GM23248 (cell line): ENCODE data around the gene PI4KA. TPM values are rescaled to one million over a fixed set of nuclear protein-coding genes. Genes with fewer than 3 reads are reported as not detected.

Source experiments
- DNase-seq: peaks from one replicate; pipeline ENCODE4 v3.0.0-alpha.2; 2015
- H2AFZ ChIP-seq: fragments of 200-600 bp; sonication (generic); 2 replicates; pipeline ENCODE4 v1.6.1; 2016; ENCODE audit warnings: antibody characterized with exemption
- H3F3A ChIP-seq: fragments of 200-600 bp; sonication (generic); 2 replicates; pipeline ENCODE4 v1.6.1; 2016; ENCODE audit warnings: mild to moderate bottlenecking, antibody characterized with exemption, mixed run types; ENCODE audit not compliant: insufficient read depth
- H3K27ac ChIP-seq: fragments of 200-600 bp; sonication (generic); 2 replicates; pipeline ENCODE4 v1.5.1; 2016; ENCODE audit warnings: mild to moderate bottlenecking
- H3K27me3 ChIP-seq: fragments of 200-600 bp; sonication (generic); replicated peaks from 2 replicates; pipeline ENCODE4 v1.6.1; 2016; ENCODE audit warnings: mild to moderate bottlenecking; ENCODE audit not compliant: insufficient read depth
- H3K36me3 ChIP-seq: fragments of 200-600 bp; sonication (generic); 2 replicates; pipeline ENCODE4 v1.6.1; 2016; ENCODE audit warnings: low read depth, mild to moderate bottlenecking
- H3K4me1 ChIP-seq: fragments of 200-600 bp; sonication (generic); 2 replicates; pipeline ENCODE4 v1.6.1; 2016; ENCODE audit warnings: mild to moderate bottlenecking; ENCODE audit not compliant: insufficient read depth
- H3K4me2 ChIP-seq: fragments of 200-600 bp; sonication (generic); one replicate; pipeline ENCODE4 v1.6.1; 2016; ENCODE audit warnings: mild to moderate bottlenecking; ENCODE audit not compliant: unreplicated experiment
- H3K4me3 ChIP-seq: fragments of 200-600 bp; sonication (generic); 2 replicates; pipeline ENCODE4 v1.5.1; 2016; ENCODE audit warnings: mild to moderate bottlenecking
- H3K79me2 ChIP-seq: fragments of 200-600 bp; sonication (generic); 2 replicates; pipeline ENCODE4 v1.6.1; 2016; ENCODE audit warnings: mild to moderate bottlenecking; ENCODE audit not compliant: insufficient read depth
- H3K9ac ChIP-seq: fragments of 200-600 bp; sonication (generic); 2 replicates; pipeline ENCODE4 v1.6.1; 2016; ENCODE audit warnings: mild to moderate bottlenecking
- H3K9me2 ChIP-seq: fragments of 200-600 bp; sonication (generic); 2 replicates; pipeline ENCODE4 v1.6.1; 2016; ENCODE audit warnings: mixed run types, mild to moderate bottlenecking, moderate library complexity; ENCODE audit not compliant: insufficient read depth
- H3K9me3 ChIP-seq: fragments of 200-600 bp; sonication (generic); one replicate; pipeline ENCODE4 v1.6.1; 2017; ENCODE audit warnings: low read depth
- H4K20me1 ChIP-seq: fragments of 200-600 bp; sonication (generic); 2 replicates; pipeline ENCODE4 v1.6.0; 2016; ENCODE audit not compliant: insufficient read depth
- EZH2 ChIP-seq: fragments of 200-600 bp; sonication (generic); IDR thresholded peaks from 2 replicates; pipeline ENCODE4 v1.6.1; 2018; ENCODE audit warnings: antibody characterized with exemption, mild to moderate bottlenecking; ENCODE audit not compliant: insufficient read depth, poor library complexity, severe bottlenecking
- EZH2phosphoT487 ChIP-seq: fragments of 200-600 bp; sonication (generic); IDR thresholded peaks from 2 replicates; pipeline ENCODE4 v1.6.1; 2018; ENCODE audit warnings: antibody characterized with exemption, moderate library complexity, mild to moderate bottlenecking, low read depth; ENCODE audit not compliant: insufficient read depth
- WGBS, 2 experiments: methylation state at CpG; one replicate each; pipeline ENCODE4 v1.1.6; 2015 to 2017; ENCODE audit warnings: low lambda C conversion rate in 2 of 2, low coverage in 1 of 2; ENCODE audit errors: missing lambda C conversion rate in 2 of 2; 5-methylcytosine and 5-hydroxymethylcytosine counted together
- in situ Hi-C: fragments of 300-500 bp; cut with MboI; formaldehyde crosslinking; loops from 2 replicates; pipeline ENCODE4 v1.15.0; 2020
- polyA plus RNA-seq: library from polyadenylated mRNA; unstranded; fragments of >200 nt; fragmentation: Nextera tagmentation; extraction: Ambion mirVana; gene quantifications from 2 replicates; pipeline ENCODE4 v1.2.1, GENCODE V29; 2016
- total RNA-seq: library from RNA; depleted of rRNA; stranded (reverse); fragments of >200 nt; shearing (Covaris generic); gene quantifications from 2 replicates; pipeline ENCODE4 v1.2.3, GENCODE V29; 2014

Gene PI4KA
- total and polyA plus RNA-seq, 2 experiments from 2014 or later: 31.1 to 34.5 TPM

- Histone ChIP-seq H4K20me1 (no peaks in the 10 kb centered on the region), H3K27ac (no peak overlapping the region), H3K9me3 (no peaks in the 10 kb centered on the region), H3F3A (no peaks in the 10 kb centered on the region), H3K4me1 (peaks cover 9% of the 10 kb centered on the region), H3K4me2 (peak overlapping the region; percentile 20), H3K27me3 (no peaks in the 10 kb centered on the region), H3K4me3 (no peak overlapping the region), H3K36me3 (peaks cover 11% of the 10 kb centered on the region; the same call in 1 of the 2 replicates), H2AFZ (no peak overlapping the region), H3K9ac (no peak overlapping the region), H3K79me2 (no peaks in the 10 kb centered on the region), H3K9me2 (no peaks in the 10 kb centered on the region)
- 54 to 58% methylated on average over 2 of the region's 2 CpGs for WGBS, 2 experiments
- no peak for TF ChIP-seq EZH2
- no peak for TF ChIP-seq EZH2phosphoT487
- in situ Hi-C loops: no loop called here
- DNase-seq: peak; percentile 72
Observed at GRCh38 chr22:20761536-20761935, 97.1 kb downstream of the PI4KA start.

- no peak overlapping the region for H3K4me2 ChIP-seq
- TF ChIP-seq EZH2phosphoT487 (no peak), EZH2 (no peak)
- no peaks in the 10 kb centered on the region for H3K27me3 ChIP-seq
- WGBS, 2 experiments: 97 to 98% methylated on average over 2 of the region's 2 CpGs
- H3F3A ChIP-seq: no peaks in the 10 kb centered on the region
- H3K36me3 ChIP-seq: peaks cover 11% of the 10 kb centered on the region; the same call in 1 of the 2 replicates
- H3K27ac ChIP-seq: no peak overlapping the region
- peaks cover 9% of the 10 kb centered on the region for H3K4me1 ChIP-seq
- no peaks in the 10 kb centered on the region for H3K9me3 ChIP-seq
- in situ Hi-C loops: no loop called here
- no peaks in the 10 kb centered on the region for H4K20me1 ChIP-seq
- H3K79me2 ChIP-seq: no peaks in the 10 kb centered on the region
- H2AFZ ChIP-seq: no peak overlapping the region
- H3K9ac ChIP-seq: no peak overlapping the region
- DNase-seq: no peak
- H3K4me3 ChIP-seq: no peak overlapping the region
- H3K9me2 ChIP-seq: no peaks in the 10 kb centered on the region
Observed at GRCh38 chr22:20760084-20760483, 98.5 kb downstream of the PI4KA start.

- 88 to 89% methylated on average over 2 of the region's 2 CpGs for WGBS, 2 experiments
- TF ChIP-seq EZH2 (no peak), EZH2phosphoT487 (no peak)
- Histone ChIP-seq H3K27me3 (no peaks in the 10 kb centered on the region), H3K27ac (no peak overlapping the region), H2AFZ (no peak overlapping the region), H3K9ac (no peak overlapping the region), H3K36me3 (0 out of 2 replicates have a peak, but pooled peaks cover 6% of the 10 kb centered on the region), H3K4me3 (no peak overlapping the region), H3K79me2 (no peaks in the 10 kb centered on the region), H3K9me3 (no peaks in the 10 kb centered on the region), H4K20me1 (no peaks in the 10 kb centered on the region), H3K4me1 (peaks cover 9% of the 10 kb centered on the region), H3K4me2 (no peak overlapping the region), H3K9me2 (no peaks in the 10 kb centered on the region), H3F3A (no peaks in the 10 kb centered on the region)
- no peak for DNase-seq
- in situ Hi-C loops: no loop called here
Observed at GRCh38 chr22:20758688-20759087, 99.9 kb downstream of the PI4KA start.

- no peaks in the 10 kb centered on the region for H3K27me3 ChIP-seq
- H3K27ac ChIP-seq: no peak overlapping the region
- H3F3A ChIP-seq: no peaks in the 10 kb centered on the region
- H3K79me2 ChIP-seq: no peaks in the 10 kb centered on the region
- H2AFZ ChIP-seq: no peak overlapping the region
- H3K9ac ChIP-seq: no peak overlapping the region
- WGBS, 2 experiments: 90 to 98% methylated on average over 3 of the region's 3 CpGs
- TF ChIP-seq EZH2 (no peak), EZH2phosphoT487 (no peak)
- no peaks in the 10 kb centered on the region for H3K9me3 ChIP-seq
- no peak overlapping the region for H3K4me3 ChIP-seq
- no peak for DNase-seq
- in situ Hi-C loops: no loop called here
- H4K20me1 ChIP-seq: no peaks in the 10 kb centered on the region
- H3K4me1 ChIP-seq: peaks cover 7% of the 10 kb centered on the region
- H3K36me3 ChIP-seq: 0 out of 2 replicates have a peak, but pooled peaks cover 3% of the 10 kb centered on the region
- no peaks in the 10 kb centered on the region for H3K9me2 ChIP-seq
- no peak overlapping the region for H3K4me2 ChIP-seq
Observed at GRCh38 chr22:20756846-20757245, 101.8 kb downstream of the PI4KA start.

GRCh38 chr22:20752873-20753272, 105.7 kb downstream of the PI4KA start:
- in situ Hi-C loops: no loop called here
- Histone ChIP-seq H3K9ac (no peak overlapping the region), H3K9me2 (no peaks in the 10 kb centered on the region), H4K20me1 (no peaks in the 10 kb centered on the region), H3K79me2 (no peaks in the 10 kb centered on the region), H3F3A (peaks cover 9% of the 10 kb centered on the region; the same call in 1 of the 2 replicates), H3K4me1 (peaks cover 12% of the 10 kb centered on the region), H3K36me3 (no peaks in the 10 kb centered on the region; the same call in 1 of the 2 replicates), H3K4me2 (no peak overlapping the region), H3K9me3 (no peaks in the 10 kb centered on the region), H3K27me3 (no peaks in the 10 kb centered on the region), H2AFZ (no peak overlapping the region), H3K4me3 (no peak overlapping the region), H3K27ac (no peak overlapping the region)
- DNase-seq: no peak
- TF ChIP-seq EZH2 (no peak), EZH2phosphoT487 (no peak)
- 97 to 100% methylated on average over 10 of the region's 10 CpGs for WGBS, 2 experiments
